Measurements from ENCODE around the gene MAPT.

Gene MAPT

DNA sequence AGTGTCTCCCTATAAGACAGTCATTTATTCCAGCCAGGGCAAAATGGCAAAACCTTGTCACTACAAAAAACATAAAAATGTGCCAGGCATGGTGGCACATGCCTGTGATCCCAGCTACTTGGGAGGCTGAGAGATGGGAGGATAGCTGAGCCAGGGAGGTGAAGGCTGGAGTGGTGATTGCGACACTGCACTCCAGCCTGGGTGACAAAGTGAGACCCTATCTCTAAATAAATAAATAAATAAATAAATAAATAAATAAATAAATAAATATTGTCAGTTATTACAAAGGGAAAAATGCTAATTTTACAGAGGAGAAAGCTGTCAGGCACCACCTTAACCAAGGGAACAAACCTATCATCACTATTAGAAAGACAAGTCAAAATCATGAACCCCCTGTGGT is 180.2 kb downstream of the MAPT start:
- no peak for DNase-seq
